GM15510 (cell line): ENCODE results near the gene TAOK3.
A peak's percentile ranks its signal among the peaks of the same experiment; 100 is the strongest.

Experiments used
- POLR2A ChIP-seq: IDR thresholded peaks from 3 replicates; pipeline ENCODE4 v1.6.1; 2011; ENCODE audit warnings: borderline replicate concordance; ENCODE audit not compliant: insufficient read length; ENCODE audit errors: extremely low read depth

TAOK3 gene

GRCh38 chr12:118372541-118373495, at the start of gene TAOK3:
Gene TAOK3 (minus strand): TSS chr12:118372907. CDS start chr12:118255567, 117,340 bp downstream.
- peak; percentile 93 for TF ChIP-seq POLR2A

GRCh38 chr12:118420673-118421072, 48.0 kb upstream of the TAOK3 start:
- no peak for TF ChIP-seq POLR2A

- TF ChIP-seq POLR2A = no peak
Observed at GRCh38 chr12:118418385-118419057, 45.8 kb upstream of the TAOK3 start.

GRCh38 chr12:118417942-118418341, 45.2 kb upstream of the TAOK3 start:
- no peak for TF ChIP-seq POLR2A

- TF ChIP-seq POLR2A = no peak
Observed at GRCh38 chr12:118409834-118410233, 37.1 kb upstream of the TAOK3 start.

- no peak for TF ChIP-seq POLR2A
Observed at GRCh38 chr12:118404876-118405521, 32.3 kb upstream of the TAOK3 start.

- no peak for TF ChIP-seq POLR2A
Observed at GRCh38 chr12:118402251-118402650, 29.5 kb upstream of the TAOK3 start.

- no peak for TF ChIP-seq POLR2A
Observed at GRCh38 chr12:118398940-118399339, 26.2 kb upstream of the TAOK3 start.

GRCh38 chr12:118398524-118398923, 25.8 kb upstream of the TAOK3 start:
- no peak for TF ChIP-seq POLR2A

GRCh38 chr12:118397708-118398440, 25.2 kb upstream of the TAOK3 start:
- no peak for TF ChIP-seq POLR2A

GRCh38 chr12:118391836-118392235, 19.1 kb upstream of the TAOK3 start:
- no peak for TF ChIP-seq POLR2A

GRCh38 chr12:118391424-118391823, 18.7 kb upstream of the TAOK3 start:
- TF ChIP-seq POLR2A = no peak

GRCh38 chr12:118377884-118378470, 5.3 kb upstream of the TAOK3 start:
- no peak for TF ChIP-seq POLR2A
